GM10847 (cell line): ENCODE results near the gene HLA-DQA2.

Source experiments
- POLR2A ChIP-seq: IDR thresholded peaks from 2 replicates; pipeline ENCODE4 v1.6.1; 2011; ENCODE audit not compliant: insufficient read length; ENCODE audit errors: extremely low read depth

HLA-DQA2 gene

DNA sequence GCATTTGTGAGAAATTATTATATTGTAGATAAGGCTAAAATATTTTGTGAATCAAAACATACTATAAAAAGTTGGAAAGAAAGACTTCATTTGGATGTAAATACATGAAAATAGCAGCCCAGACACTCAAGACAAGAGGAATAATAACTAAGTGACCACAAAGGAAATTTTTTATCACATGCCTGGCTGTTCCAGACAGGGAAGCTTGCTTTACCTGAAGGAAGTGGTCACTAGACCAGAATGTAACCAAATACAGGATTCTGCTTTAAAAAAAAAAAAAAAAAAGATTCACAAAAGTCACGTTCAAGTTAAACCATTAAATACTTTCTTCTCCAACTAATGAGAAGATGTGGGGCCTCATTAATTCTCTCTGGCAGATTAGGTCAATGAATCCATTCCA, 31.5 kb downstream of the HLA-DQA2 start:
- TF ChIP-seq POLR2A, result no peak

DNA sequence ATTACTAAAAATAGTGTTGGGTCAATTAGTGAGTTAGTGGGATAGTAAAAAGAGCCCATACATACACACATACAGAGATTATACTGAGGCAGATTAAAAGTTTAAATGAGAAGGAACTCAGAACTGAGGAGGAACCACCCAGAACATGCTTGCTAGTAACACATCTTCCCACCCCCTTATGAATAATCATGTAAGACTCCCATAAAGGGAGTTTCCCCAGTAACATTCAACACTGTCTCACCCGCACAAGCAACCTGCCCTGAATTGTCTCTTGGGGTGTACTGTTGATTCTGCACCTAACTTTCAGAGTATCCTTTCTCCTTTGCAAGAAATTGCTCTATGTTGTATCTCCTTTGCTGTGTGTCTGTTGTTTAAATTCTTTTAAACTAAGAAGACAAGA, 33.2 kb downstream of the HLA-DQA2 start:
- TF ChIP-seq POLR2A, result no peak

DNA sequence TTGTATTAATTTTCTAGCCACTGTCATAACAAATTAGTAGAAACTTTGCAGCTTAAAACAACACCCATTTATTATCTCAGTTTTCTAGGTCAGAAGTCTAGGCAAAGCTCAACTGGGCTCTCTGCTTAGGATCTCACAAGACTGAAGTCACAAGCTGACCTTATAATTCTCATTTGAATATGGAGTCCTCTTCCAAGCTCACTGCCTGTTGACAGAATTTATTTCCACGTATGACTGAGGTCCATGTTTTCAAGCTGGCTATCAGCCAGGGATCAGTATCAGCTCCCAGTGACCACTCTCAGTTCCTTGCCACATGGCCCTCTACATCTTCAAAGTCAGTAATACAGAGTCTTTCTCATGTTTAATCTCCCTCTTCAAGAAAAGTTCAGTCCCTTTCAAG, 33.9 kb downstream of the HLA-DQA2 start:
- no peak for TF ChIP-seq POLR2A

DNA sequence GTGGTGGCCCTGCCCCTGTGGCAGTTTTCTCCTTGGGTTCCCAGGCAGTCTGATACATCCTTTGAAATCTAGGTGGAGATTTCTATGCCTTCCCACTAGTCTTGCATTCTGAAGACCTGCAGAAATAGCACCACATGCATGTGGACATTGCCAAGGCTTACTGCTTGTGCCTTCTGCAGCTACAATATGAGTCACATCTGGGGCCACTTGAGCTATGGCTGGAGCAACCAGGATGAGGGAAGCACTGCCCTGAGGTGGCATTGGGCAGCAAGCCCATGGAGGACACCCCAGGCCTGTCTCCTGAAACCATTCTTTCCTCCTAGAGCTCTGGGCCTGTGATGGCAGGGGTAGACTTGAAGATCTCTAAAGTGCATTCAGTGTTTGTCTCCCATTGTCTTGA, 37.8 kb downstream of the HLA-DQA2 start:
- no peak for TF ChIP-seq POLR2A

DNA sequence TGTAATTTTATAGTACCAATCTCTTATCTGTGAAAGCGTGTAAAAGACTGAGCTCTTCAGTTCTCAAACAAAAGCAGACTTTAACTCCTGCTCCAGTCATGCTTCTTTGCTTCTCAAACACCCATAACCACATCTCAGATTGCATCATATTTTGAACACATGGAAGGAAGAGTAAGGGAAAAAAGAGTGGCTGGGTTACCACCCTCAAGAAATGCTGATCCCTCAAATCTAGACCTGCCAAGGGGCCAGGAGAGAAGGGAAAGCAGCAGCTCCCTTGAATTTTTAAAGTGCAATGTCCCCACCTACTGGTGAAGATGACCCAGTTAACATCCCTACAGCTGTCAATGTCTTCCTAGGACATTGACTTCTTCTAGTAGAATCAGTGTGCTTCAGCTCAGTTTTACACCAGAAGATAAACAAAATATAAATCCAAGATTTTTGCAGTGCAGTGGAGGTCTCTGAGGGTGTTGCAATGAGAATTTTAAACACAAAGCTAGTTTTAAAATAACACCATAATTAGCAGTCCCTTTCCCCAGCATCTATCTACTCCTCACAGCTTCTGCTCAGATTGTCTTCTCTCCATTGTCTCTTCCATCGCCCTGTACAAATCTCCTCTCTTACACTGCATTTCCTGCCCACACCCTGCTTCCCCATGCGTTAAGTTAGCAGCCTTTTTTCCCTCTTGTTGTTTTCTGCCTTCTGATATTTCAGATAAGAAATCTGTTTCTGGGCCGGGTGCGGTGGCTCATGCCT, 44.8 kb downstream of the HLA-DQA2 start:
- no peak for TF ChIP-seq POLR2A

DNA sequence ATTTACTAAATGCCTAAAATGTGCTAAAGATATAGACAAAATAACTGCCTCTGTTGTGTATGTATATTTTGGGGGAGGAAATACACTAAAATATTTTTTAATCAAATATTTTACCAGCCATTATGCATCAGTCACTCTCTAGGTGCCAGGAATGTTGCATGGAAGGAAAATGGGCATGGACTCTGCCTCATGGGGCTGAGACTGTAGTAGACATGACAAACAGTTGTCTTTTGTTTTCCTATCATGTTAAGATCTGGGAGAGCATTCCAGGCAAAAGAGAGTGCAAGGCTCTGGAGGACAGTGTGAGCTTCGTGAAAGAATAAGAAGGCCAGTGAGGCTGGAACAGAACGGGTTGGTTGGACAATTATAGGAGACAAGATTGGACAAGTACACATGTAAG, 49.1 kb downstream of the HLA-DQA2 start:
- no peak for TF ChIP-seq POLR2A

DNA sequence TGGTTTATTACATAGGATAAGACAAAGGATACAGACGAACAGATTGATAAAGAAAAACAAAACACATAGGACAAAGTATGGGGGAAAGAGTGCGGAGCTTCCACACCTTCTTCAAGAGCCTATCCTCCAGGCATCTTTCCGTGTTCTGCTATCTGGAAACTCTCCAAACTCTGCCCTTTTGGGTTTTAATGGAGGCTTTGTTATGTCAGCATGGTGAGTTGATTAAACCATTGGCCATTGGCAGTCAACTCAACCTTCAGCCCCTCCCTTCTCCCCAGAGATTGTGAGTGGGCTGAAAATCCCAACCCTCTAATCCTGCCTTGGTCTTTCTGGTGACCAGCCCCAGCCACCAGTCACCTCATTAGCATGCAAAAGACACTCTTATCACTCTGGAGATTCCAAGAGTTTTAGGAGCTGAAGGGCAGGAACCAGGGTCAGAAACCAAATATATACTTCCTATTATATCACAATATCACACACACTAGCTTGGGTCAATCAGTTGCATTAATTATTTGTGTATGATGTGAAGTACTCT, 51.8 kb downstream of the HLA-DQA2 start:
- TF ChIP-seq POLR2A, result no peak

DNA sequence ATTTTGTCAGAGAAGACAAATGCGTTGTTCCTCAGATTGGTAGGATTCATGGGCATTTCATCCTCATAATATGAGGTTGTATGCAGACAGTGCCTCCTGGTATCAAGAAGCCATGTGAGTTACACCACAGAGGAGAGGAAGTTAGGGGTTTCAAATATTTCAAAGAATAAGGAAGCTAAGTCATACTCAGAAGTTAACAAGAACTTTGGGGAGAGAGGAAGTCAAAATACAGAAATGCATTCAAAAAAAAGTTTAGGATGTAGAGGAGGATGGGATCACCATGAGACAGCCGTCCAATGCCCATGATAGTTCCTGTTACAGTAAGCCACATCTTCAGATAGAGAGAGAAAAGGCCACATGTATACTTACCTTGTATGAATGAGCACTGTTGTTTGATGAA, 53.3 kb downstream of the HLA-DQA2 start:
- no peak for TF ChIP-seq POLR2A
